ENCODE data around the gene FRYL.

FRYL gene

DNA sequence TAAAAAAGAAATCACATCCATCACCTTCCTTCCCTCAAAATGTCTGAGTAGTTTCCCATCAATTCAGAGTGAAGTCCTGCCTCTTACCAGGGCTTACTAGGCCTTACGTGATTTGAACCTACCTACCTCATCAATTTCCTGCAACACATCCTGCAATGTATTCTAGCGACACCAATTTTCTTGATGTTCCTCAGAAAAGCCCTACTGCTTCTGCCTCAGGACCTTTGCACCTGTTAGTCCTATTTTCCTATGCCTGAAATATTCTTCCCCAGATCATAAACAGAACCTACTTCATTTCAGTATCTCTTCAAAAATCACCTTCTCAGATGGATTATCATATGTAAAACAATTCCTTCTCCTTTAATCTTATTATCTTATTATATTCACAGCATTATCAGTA lies 237.2 kb downstream of the FRYL start:
- DNase-seq, result no peak

DNA sequence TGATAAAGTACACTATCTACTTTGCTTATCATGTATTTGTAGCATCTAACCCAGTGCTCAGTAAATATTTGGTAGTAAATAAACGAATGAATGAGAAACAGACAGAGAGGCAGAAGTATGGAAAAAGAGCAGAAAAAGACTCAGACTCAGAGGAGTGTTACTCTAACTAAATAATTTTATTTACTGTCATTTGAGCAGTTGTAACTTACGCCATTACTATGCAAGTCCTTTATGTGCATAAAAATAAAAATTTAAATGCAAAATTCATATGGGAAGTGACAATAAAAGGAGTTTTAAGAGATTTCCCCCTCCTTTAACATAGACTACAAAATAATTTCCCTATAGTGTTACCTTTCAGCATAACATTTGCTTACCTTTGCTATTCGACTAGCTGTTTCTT lies 240.5 kb downstream of the FRYL start:
- no peak for DNase-seq

DNA sequence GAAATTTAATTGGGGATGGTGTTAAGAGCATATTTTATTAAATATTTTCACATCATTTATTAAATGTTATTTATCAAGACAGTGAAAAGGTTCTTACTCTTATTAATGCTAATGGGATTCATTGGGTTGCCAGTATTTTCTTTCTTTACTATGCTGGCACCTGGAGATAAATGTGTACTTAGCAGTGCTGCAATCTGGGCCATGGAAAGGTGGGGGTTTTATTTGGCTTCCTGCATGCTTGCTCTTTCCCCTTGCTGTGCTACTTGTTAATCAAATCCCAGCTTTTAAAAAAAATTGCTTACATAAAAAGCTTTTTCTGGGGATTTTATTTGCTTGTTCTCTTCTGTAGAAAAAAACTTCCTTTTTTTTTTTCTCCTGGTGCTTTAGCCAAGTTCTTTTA lies 241.7 kb downstream of the FRYL start:
- no peak for DNase-seq

DNA sequence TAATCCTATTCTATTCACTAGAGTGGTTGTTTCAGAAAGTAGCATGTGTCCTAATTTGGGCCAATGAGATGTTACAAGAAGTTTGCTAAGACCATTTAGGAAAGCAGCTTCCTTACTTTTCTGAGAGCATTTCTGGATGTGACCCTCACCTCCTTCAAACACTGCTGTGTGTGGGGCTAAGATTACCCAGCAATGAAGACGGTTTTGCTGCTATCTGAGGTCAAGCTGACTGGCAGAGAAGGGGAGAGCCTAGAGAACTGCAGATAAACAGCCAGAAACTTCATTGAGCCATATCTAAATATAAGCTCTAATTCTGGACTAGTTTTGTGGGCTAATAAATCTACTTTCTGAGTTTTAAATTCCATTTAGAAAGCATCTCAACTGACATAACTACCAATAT lies 253.7 kb downstream of the FRYL start:
- DNase-seq, result no peak

DNA sequence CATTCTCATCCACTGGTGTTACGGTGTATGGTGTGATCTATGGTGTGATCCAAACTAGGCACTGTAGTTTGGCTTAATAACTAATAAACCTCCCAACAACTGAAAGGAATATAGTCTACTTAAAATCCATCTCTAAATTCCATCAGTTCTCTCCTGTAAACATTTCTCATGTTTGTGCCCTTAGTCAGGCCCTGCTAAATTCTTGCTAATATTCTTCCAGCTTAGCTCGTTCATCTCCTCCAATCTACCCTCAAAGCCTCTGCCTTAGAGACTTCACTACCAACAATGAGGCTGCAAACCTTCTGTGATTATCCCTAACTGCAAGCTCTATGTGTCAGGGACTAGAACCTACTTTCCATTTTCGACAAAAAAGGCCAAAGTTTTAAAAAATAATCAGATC lies 261.9 kb downstream of the FRYL start:
- DNase-seq, result no peak

DNA sequence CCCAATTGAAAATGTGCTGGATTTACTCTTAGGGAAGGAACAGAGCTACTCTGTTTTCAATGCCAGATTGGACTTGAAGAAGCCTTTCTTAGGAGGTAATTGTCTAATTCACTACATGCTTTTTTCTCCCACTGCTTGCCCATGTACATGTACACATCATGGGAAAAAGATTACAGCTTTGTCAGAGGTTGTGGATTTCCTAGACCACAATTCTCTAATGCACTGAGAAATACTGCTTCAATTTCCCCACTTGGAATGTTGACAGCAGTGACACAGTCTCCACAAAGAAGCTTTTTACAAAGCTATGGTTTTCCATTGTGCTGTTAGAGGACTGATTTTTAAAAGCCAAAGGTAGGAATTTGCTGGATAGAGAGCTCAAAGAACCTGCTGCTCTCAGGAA lies 270.5 kb downstream of the FRYL start:
- no peak for DNase-seq

DNA sequence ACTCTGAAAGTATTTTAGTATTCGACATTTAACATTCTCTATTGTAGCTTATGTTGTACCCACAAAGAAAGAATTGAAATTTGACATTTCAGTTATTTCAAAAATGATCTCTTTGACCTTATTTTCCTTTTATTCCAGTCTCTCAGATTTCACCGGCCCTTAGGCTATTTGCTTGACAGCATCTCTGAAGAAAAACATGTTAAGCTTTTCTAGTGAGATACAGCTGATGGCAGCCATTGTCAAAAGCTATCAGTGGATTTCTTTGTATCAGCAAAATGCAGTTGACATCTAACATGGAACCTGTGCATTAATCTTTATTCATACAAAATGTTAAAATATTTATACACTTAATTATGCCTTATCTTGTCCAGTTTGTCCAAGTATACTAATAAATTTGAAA lies 273.4 kb downstream of the FRYL start:
- no peak for DNase-seq

DNA sequence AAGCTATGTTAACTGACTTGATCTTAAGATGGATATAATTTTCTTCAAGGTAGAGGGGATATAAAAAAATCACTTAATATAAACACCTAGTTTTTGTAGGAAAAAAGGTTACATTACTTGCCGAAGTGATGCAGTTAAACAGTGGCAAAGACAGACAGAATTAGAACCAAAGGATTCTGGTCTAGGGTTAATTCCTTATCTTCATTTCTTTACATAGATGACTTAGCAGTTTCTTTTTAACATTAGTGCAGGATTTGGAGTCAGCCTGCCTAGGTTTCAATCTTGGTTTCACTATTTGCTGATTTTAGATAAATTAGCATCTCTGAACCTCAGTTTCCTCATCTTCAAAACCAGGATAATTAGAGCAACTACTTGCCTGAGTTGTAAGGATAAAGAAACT lies 275.7 kb downstream of the FRYL start:
- DNase-seq, result no peak

DNA sequence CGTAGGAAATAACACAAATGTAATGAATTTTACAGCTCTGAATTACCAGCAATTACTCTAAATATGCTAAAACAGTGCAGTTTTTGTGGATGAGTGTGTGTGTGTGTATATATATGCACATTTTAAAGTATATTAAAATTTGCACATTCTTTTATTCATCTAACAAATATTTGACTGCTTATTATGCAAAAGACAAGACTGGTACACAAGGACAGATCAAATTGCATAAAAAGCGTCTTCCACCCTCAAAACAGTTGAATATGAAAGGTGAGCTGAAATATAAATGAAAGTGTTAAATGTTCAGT lies 276.1 kb downstream of the FRYL start:
- no peak for DNase-seq

DNA sequence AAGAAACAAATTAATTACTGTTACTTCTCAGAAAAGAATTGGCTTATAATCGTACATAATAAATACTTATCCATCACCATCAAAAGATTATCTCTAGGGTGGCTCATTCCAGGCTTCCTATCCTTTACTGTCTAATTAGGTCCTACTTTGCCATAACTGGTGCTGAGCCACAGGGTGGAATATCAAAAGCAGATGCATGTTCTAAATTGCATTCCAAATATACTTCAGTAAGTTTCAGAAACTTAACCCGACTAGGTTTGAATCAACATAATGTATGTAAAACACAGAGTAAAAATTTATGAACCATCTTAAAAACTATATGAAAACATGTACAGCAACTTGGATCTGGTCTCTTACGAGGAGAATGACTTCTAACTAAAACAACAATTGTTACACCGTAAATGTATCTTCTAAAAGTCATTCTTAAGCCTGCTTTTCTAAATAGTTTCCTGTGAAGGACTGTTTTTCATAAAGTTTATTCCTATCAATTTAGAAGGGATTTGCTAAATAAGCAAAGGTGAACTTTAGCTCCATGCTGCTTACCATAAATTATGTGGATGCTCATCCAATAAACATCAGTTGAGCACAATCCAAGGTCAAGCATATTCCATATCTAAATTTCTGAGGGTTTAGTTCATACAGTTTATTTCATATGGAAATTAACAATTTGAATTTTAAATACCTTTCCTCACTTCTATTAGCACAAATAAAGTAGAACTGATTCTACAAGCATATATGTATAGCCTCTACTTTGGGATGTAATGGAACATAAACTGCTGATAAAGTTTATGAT lies 276.6 kb downstream of the FRYL start:
- DNase-seq, result no peak

DNA sequence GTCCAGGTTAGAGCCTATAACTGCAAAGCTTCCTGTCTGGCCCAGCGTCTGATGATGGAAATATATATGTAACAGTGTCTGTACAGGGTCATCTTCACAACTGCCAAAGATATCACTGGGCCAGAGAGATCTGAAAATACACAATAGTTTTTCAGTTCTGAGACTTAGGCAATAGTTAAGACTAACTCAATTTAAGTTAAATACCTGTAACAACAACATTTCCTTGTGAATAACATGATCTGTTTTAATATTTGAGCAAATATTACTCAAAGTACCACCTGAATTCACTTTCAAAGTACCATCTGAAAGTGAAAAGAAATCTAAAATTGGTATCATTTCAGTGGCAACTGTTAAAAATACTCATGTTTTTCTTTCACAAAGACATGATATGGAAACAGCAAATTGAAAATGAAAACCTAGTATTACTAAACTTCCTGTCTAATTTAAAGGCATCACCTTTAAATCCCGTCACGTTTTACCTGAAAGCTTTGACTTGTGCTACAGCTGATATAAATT lies 280.5 kb downstream of the FRYL start:
- DNase-seq, result no peak

DNA sequence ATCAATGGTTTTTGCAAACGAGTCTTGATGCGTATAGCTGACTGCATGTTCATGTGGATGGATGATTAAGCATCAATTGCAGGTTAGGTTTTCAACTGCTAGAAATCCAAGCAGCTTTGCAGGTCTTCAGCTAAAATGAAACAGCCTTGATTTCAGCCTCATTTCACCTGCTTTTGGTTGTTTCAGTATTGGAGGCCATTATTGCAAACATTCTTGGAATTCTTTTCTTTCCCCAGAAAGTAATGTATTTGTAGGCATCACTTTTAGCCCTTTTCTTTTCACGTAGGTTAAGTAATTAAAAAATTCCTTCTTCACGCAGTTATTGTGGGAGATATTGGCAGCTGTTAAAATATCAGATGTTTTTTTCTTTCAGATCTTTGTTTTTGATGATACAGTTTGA lies 281.2 kb downstream of the FRYL start:
- DNase-seq, result no peak

DNA sequence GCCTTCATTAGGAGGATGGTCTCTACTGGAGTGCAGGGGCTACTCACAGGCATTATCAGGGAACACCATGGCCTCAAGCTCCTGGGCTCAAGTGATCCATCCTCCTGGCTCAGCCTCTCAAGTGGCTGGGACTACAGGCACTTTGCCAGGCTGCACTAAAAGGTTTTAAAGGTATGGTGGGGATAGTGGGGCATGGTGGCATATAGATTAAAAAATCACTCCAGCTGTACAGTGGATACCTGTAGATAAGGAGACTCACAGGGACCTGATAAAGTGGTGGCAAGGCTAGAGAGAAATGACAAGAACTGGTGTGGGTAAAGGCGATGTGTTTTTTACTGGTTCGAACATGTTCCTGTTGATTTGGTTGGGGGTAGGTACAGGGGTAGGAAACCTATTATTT lies 284.1 kb downstream of the FRYL start:
- no peak for DNase-seq

DNA sequence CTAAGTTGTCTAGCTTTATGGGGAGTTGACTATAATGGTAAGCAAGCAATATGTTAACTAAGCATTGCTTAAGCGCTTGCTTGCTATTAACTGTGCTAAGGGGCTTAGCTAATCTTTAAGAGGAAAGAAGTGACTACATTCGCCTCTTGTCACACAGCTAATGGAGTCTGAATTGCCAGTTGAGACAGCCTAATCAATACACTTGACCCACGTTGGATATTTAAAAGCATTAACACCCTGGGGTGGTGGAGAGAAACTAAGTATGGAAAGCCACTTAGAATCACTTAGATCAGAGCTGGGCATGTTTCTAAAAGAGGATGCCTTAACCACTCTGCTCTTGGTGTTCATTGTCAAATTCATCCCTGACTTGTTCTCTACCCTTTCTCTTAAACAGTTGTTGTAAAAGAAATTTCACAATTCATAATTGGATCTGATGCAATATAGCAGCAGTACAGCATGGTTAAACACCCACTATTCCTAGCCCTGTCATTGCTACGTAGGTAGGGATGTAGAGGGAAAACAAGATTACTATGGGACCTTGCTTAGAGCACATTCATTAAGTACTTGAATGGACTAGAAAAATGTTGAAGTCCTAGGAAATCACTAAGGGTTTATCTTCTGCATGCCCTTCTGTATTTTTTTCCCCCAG lies 286.5 kb downstream of the FRYL start:
- DNase-seq, result no peak

DNA sequence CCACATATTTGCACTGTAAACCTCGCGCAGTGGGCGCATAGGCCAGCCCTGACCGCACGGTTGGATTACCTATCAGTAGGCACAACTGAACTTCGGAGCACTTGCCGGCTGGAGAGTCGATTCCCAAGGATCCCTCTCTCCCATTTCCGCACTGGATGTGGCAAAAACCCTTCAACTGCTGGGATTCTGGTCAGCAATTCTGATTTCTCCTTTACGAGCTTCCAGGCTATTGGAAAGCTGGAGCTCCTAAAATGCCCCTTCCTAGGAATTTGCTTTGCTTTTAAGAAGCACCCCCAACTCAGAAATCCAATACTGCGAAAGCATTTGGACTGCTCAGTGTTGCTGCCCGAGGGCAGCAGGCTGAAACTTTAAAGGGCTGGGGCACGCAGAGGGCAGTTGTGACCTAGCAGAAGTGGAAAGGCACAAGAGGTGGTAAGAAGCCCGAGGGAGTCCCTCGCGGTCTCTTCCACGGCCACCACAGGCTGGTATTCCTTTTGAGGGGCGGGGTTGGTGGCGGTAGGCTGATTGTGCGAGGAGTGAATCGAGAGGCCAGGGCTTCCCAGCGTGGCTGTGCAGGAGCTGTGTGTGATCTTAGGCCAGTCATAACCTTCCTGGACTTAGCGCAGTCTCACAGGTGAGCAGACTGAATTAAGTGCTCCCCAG lies 288.4 kb downstream of the FRYL start:
- no peak for DNase-seq

DNA sequence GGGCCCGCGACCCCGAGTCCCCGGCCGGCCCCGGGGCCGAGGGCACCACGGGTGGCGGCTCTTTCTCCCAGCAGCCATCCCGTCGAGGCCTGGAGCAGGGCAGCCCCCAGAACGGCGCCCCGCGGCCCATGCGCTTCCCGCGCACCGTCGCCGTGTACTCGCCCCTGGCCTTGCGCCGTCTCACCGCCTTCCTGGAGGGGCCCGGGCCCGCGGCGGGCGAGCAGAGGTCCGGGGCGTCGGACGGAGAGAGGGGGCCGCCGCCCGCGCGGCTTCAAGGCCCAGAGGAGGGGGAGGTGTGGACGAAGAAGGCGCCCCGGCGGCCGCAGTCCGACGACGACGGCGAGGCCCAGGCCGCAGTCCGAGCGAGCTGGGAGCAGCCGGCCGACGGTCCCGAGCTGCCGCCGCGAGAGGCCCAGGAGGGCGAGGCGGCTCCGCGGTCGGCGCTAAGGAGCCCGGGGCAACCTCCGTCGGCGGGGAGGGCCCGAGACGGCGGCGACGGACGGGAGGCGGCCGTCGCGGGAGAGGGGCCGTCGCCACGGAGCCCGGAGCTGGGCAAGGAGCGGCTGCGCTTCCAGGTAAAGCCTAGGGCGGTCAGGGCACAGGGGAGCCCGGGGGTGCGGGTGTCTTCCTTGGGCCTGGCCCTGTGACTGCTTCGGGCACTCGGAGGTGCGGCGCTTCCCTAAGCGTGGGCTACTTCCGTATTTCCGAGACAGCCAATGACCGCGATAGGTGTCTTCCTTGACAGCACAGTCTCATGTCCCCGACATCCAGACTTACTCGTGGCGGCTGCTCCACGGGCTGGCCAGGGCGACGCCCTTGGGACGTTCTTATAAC lies 289.2 kb downstream of the FRYL start:
- DNase-seq, result peak; percentile 59

DNA sequence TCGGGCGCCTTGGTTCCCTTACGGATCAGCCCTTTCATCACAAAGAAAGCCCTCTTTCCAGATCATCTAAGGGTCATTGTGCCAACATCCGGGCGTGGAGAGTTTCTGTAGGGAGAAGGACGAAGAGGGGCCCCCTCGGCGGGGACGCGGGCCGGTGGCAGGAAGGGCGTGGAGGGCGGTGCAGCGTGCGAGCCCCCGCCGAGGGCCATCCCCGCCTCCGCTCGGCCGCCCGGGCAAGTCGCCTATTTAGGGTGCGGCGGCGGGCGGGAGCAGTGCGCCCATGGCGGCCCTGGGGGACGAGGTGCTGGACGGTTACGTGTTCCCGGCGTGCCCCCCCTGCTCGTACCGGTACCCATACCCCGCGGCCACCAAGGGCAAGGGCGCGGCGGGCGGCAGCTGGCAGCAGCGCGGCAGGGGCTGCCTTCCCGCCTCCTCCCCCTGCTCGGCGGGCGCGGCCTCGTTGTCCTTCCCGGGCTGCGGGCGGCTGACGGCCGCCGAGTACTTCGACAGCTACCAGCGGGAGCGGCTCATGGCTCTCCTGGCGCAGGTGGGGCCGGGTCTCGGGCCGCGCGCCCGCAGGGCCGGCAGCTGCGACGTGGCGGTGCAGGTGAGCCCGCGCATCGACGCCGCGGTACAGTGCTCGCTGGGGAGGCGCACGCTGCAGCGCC lies 289.9 kb downstream of the FRYL start, which contains the start of gene ZAR1:
ZAR1 (plus strand) TSS at position 241 of the 668 bp plus-strand sequence; CDS start at position 281, 40 bp downstream.
- DNase-seq, result no peak

DNA sequence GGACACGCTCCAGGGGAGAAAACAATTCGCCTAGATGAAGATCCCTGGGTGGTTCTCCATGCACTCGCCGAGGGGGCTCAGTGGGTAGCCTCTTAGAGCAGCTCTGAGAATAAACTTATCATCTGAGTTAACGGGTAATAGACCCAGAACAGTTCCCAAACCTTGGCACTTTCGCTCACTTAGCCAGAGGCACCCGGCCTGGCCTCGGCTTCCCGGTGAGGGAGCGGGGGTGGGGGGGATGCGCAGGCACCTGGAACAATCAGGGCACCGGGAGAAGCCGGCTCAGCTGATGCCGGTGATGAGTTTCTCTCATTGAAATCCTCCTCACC lies 290.4 kb downstream of the FRYL start:
- no peak for DNase-seq

DNA sequence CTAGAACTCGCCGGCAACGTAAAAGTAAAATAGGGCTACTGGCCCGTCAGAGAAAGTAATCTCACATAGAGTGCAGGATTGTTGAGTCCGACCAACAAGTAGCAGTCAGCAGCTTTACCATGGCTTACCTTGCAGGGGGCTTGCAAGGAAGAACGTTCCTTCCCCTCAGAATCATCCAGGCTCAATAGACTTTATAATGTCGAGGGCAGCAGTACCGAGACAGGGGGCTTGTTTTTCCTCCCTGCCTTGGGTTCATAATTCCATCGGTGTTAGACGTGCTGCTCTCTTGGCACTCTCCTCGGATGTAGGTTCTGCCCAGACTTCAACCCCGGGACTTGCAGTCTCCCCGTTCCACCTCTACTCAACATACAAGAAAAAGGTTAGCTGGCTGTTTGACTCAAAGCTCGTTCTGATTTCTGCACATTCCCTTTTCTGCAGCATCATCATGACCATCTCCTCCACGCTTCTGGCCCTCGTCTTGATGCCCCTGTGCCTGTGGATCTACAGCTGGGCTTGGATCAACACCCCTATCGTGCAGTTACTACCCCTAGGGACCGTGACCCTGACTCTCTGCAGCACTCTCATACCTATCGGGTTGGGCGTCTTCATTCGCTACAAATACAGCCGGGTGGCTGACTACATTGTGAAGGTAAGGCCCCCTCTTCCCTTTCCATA lies 295.4 kb downstream of the FRYL start:
- no peak for DNase-seq

DNA sequence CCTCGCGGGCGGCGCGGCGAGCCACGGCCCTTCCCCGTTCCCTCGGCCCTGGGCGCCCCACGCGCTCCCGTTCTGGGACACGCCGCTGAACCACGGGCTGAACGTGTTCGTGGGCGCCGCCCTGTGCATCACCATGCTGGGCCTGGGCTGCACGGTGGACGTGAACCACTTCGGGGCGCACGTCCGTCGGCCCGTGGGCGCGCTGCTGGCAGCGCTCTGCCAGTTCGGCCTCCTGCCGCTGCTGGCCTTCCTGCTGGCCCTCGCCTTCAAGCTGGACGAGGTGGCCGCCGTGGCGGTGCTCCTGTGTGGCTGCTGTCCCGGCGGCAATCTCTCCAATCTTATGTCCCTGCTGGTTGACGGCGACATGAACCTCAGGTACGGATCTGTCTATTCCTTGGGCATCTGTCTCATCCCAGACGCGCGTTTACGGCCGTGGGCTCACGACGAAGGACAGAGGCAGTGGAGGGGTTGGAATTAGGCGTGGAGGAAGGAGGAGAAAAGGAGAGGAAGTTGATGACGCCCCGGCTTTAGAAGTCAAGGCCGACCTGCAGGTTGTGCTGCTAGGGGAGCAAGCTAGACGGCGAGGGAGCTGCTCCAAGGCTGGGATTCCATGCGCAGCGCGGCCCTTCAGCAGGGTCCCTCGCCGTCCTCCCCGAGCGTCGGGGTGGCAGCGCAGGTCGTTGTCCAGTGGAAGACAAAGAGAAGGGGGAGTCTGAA lies 296.1 kb downstream of the FRYL start:
- DNase-seq, result peak; percentile 61

DNA sequence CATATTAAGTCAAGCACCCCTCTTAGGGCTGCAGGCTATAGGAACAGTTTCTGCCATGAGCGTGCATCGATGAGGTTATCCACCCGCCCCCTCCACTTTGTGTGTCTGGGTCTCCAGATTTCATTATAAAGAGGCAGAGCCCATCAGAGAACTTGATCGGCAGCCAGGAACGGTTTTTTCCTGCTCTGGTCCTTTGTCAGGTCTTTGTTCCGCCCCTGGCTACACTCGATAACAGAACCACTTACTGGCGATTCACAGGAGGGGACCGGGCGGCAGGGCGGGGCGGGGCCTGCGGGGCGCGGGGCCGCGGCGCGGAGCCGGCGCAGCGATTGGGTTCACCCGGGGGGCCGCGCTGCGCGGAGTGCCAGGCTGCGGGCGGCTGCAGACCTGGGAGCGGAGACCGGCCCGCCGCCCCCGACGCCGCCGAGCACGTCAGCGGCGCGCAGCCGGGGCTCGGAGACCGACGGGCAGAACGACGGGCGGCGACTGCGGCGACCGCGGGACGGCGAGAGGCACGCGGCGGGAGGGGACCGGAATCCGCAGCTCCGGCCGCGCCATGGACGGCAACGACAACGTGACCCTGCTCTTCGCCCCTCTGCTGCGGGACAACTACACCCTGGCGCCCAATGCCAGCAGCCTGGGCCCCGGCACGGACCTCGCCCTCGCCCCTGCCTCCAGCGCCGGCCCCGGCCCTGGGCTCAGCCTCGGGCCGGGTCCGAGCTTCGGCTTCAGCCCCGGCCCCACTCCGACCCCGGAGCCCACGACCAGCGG lies 296.9 kb downstream of the FRYL start, which contains the start of gene SLC10A4:
SLC10A4 (plus strand) TSS at position 338 of the 771 bp plus-strand sequence; CDS start at position 557, 219 bp downstream.
- peak; percentile 81 for DNase-seq

All from islet precursor cell (in vitro differentiated cells).